Stimulated activated CD8-positive, alpha-beta memory T cell treated with anti-CD3 and anti-CD28 coated beads, Interleukin-15, amount 100 ng/mL, for 48 hours (primary cell): ENCODE data around the gene CHN1.

Experiments
- DNase-seq, 2 donors: peaks; one replicate each; pipeline ENCODE4 v3.0.0-alpha.2; 2020; ENCODE audit warnings: low read depth in 2 of 2

The CHN1 gene

GRCh38 chr2:174873471-174873870, 131.7 kb downstream of the CHN1 start:
- DNase-seq, result no peak

DNA sequence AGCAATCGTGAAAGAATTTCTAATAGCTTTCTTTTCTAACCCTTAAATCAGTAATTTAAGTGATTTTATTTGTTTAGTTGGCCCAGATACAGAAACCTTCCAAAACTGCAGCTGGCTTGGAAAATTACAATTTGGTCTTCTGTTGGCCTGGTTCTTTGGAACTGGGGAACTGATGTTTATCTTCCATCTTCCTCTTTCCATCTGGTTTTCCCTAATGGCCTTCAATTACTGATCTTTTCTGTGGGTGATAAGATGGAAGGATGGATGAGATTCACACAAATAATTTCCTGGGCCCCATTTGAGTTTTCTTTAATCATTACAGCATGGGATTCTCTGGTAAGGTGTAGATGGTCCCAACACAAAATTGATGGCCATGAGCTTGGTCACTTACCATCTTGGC, 134.4 kb downstream of the CHN1 start:
- DNase-seq, result no peak

GRCh38 chr2:174868878-174869277, 136.3 kb downstream of the CHN1 start:
- no peak for DNase-seq

GRCh38 chr2:174866421-174866820, 138.8 kb downstream of the CHN1 start:
- no peak for DNase-seq

DNA sequence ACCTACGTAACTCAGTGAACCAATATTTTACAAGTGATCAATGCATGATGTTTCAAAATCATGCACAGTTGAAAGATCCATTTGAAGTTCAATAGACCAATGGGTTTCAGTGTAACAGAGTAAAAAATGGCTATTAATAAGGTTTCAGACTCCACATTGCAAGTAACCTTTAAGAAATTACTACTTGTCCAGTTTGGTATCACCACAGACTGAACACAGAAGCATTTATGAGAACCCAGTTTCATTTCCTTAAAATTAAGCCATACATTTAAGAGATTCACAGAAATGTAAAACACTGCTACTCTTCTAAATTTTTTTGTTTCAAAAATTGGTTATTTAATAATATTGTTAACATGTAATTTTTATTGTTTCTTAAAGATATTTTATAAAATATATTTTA, 142.0 kb downstream of the CHN1 start:
- DNase-seq, result no peak

DNA sequence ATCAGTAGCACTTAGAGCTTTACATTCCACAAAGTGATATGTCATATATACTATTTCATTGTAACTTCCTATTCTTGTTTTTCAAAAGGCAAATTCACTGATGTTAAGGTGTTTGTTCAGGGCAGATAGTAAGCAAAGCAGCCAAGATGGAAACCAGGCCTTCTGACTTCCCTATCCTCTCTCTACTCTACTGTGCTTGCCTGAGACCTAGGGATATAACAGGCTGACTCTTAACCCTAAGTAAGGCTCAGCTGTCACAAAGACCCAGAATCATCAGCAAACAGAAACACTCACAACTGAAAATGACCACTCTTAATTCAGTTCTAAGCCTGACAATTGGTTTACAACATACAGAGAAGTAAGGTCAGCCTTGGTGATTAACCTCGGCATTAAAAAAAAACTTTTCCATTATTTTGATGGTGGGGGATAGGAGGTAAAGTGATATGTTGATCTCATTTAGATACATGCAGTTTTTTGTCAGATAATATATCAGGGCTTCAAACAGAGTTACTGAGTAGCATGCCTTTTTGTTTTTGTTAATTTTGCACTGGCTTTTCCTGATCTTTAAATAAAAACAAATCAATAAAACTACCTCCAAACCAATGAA, 145.5 kb downstream of the CHN1 start:
- no peak for DNase-seq

DNA sequence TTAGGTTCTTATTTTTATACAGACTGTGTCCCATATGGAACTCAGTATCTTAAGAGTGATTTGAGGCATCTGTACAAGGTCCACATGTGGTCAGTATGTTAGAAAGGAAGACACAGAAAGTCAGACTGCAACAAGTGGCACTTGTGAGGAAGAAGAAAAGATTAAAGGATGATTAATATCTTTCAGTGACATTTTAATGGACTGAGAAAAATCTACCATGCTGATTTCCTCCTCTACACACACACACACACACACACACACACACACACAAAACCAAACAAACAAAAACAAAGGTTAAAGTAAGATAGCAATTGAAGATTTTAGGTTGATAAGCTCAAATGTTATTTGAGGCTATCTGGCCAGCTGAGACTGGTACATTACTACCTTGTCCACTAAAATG, 146.4 kb downstream of the CHN1 start:
- DNase-seq, result no peak

DNA sequence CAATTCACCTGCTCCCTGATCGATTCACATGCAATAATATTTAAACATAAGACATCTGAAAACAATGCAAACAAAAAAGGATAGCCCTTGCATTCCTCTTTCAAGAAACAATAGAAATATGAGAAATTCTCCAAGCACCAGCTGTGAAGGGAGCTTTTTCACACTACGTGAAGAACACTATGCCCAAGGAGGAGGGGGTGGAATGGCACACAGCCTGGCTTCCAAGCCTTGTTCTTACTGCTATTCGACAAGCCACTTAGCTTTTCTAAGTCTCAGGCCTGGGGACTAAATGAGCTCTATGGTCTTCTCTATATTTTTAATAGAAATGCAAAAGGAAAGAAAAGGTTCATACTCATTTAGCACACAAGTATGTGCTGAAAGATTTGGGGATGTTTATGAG, 148.7 kb downstream of the CHN1 start:
- DNase-seq, result no peak

DNA sequence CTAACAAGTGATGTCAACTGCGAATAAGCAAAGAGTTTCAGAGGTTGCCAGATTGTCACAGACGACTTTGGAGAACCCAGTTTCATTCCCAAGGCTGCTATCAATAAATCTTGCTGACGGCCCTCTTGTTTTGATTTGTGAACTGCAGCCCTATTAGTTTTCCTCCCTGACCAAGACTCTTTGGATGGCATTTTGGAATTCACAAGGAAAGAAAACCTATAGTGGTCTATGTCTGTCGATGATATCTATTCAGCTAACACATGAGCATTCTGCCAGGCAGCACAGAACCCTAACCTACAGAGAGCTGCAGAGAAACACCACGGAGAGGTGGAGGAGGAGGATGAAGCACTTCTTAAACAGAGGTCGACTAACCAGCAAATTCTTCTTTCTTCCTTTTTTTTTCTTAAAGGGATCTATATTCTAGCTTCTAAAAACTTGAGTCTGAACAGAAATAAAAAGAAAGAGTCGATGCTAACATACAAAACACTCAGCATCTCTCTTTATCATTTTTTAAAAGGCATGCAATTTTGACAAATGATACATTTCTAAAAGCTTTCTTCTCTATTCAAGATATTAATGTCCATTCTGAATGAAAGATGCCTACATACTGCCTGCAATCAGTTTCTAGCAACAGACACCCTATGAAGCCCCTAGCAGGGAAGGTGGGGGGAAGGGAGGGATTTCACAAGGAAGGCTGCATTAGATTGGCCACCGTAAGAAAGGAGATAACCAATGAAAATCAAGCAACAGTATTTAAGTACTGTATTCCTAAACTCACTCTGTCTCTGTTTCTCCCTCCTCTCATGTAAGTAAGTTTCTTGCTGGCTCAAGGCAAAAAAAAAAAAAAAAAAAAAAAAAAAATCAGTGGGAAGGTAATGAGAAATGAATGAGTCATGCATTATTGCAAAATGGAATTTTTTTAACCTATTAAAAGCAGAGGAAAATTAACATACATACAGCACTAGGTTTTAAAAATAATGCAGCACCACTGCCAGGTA, 157.9 kb downstream of the CHN1 start:
- DNase-seq, result no peak

DNA sequence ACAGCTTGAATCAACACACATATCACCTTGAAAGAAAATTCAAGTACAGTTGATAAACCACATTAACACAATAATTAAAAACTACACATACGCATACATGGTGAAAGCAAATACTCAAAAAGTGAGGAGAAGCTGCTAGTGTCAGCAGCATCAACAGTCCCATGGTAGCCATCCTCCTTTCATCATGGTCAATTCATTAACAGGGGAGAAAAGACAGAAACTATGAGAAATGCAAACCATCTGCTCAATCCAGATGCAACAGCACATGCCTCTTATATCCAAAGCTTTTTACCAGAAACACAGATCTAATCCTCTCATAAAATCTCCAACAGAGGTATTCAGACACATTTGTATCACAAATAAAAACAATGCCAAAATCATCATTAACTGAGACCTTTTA, 159.0 kb downstream of the CHN1 start:
- DNase-seq, result no peak

DNA sequence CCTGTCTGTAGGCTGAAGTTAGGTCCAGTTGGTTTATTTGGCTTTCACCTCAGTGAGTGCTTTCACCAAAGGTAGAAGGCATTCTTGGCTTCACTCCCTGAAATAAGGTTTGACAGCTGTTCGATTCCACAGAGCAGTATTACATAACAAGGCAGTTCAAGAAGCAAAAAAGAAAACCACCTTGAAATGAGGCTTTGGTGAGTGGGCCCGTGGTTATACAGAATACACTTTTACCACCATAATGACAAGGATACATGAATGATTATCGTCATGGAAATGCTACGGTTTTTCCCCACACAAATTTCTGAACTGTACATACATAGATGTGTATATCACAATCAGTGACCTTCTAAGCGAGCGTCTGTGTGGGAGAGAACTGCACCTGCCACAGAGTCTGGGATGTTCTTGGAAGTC, 160.9 kb downstream of the CHN1 start:
- no peak for DNase-seq

DNA sequence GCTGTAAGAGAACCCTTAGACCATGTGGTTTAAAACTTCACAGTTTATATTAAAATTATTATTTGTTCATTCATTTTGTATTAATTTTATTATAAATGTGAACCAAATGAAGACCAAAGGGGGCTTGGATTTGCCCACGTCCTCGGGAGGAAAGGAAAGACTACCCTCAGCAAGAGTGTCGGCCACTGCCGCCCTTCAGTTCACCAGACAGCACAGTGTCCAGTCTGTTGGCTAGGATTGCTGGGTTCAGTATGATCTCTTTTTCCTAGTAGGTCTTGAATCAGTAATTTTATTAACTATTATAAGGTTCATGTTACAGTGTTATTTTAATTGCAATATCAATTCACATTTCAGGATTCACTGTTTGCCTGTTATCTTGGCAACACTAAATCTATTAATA, 162.7 kb downstream of the CHN1 start:
- no peak for DNase-seq

DNA sequence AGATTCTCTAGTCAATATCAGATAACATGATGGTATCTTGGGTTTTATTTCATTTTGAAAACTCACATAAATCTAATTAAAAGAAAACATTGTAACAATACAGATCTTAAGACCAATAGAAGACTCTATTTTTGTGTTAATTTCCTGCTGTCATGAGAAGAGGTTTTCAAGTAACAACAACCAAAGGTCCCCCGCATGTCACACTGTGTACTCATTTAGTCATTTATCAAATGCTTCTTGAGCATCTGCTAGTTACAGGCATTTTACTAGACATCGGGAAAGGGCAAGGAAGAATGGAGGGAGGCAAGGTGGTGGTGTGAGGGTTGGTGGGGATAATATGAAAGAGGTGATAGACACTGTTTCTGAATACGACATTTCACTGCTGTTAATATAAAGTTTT, 163.2 kb downstream of the CHN1 start:
- no peak for DNase-seq

GRCh38 chr2:174841350-174841749, 163.8 kb downstream of the CHN1 start:
- no peak for DNase-seq

DNA sequence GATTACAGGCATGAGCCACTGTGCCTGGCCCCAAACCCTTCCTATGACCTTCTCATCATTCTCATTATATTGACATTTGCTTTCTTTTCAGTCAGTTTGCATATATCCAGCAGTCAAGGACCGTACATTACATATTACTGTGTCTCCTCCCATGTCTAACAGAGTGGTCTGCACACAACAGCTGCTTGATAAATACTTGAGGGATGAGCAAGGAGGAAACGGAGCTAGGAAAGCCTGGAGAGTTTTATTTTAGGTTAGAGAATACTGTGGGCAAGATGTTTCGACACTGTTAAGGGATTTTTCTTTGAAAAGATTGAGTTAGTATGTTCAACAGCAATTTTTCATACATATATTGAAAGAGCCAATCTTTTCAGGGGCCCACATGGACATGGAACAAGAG, 164.7 kb downstream of the CHN1 start:
- no peak for DNase-seq

- no peak for DNase-seq
Observed at GRCh38 chr2:174839662-174840061, 165.5 kb downstream of the CHN1 start.

- no peak for DNase-seq
Observed at GRCh38 chr2:174836995-174837390, 168.2 kb downstream of the CHN1 start.

DNA sequence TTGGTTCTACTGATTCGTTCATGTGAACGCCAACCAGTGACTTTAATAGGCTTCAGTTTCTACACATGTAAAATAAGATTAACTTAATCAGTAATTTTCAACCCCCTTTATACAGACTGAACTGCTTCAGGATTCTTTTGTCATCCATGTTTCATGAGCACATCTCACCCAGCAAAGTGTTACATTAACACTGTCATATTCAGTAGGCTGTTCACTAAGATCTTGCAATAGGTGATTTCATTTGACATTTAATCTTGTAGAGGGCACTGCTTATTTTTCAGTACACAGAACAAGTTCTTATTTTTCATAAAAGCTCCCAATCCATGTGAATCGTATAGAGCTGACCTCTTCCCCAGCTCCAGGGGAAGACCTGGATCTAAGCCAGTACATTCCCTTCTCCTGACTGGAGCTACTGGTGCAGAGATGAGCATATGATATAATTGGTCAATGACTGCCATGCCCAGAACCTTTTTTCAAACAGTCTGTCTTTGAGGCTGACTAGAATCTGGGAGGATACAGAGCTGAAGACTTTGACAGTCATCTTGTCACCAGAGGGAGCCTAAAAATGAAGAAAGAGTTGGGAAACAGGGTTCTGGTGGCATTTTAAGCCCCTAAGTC, 168.7 kb downstream of the CHN1 start:
- no peak for DNase-seq

DNA sequence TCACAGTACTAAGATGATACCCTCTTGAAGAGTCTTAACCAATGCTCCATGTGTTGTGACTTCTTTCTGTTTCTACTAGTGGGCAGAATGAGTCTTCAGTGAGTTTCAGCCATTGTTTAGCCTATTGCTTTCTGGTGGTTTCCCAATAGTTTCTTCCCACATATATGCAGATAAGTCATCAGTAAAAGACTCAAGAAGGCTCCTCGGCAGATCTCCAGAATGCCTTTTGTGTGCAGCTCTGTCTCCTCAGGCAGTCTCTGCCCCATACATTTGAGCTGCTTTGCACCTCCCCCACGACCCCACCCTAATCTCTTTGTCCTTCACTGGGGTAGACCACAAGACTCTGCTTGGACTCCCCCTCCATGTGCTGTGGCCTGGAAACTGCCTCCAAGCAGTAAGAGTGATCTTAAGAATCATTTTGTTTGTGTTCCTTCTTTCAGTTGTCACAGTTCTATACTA, 169.4 kb downstream of the CHN1 start:
- peak; percentile 48 to 71 for DNase-seq

DNA sequence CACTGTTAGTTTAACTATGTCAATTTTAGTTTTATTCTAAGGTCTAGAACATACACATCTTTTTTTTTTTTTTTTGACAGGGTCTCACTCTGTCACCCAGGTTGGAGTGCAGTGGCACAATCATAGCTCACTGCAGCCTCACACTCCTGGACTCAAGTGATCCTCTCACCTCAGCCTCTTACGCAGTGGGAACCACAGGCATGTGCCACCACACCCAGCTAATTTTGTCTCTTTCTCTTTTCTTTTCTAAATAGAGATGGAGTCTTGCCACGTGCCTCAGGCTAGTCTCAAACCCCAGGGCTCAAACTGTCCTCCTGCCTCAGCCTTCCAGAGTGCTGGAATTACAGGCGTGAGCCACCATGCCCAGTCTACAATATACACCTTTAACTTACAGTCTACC, 171.4 kb downstream of the CHN1 start:
- no peak for DNase-seq

- DNase-seq, result no peak
Observed at GRCh38 chr2:174830561-174830960, 174.6 kb downstream of the CHN1 start.

- no peak for DNase-seq
Observed at GRCh38 chr2:174829550-174829949, 175.6 kb downstream of the CHN1 start.
